SJSA1 (cell line): ENCODE measurements around the gene SLC66A3. TPM values are rescaled to one million over a fixed set of nuclear protein-coding genes. Genes with fewer than 3 reads are reported as not detected.
"Not testable (repeated sequence)": the region's sequence is repeated elsewhere in the genome, so short reads cannot be mapped to it uniquely, and the experiment has no call there.

ENCODE experiments used
- DNase-seq, 2 experiments: peaks; one replicate each; pipeline ENCODE4 v3.0.0-alpha.2; 2015 to 2020; ENCODE audit warnings: low spot score in 2 of 2, low read depth in 1 of 2
- H3K27ac ChIP-seq: fragments of 250-450 bp; sonication (Bioruptor Pico); 2 replicates; pipeline ENCODE4 v1.5.1; 2020; ENCODE audit warnings: mild to moderate bottlenecking, moderate library complexity
- H3K27me3 ChIP-seq: fragments of 250-450 bp; sonication (Bioruptor Pico); replicated peaks from 2 replicates; pipeline ENCODE4 v1.5.1; 2020; ENCODE audit warnings: mild to moderate bottlenecking, moderate library complexity
- H3K36me3 ChIP-seq: fragments of 250-450 bp; sonication (Bioruptor Pico); 2 replicates; pipeline ENCODE4 v1.5.1; 2020; ENCODE audit warnings: mild to moderate bottlenecking
- H3K4me1 ChIP-seq: fragments of 250-450 bp; sonication (Bioruptor Pico); replicated peaks from 2 replicates; pipeline ENCODE4 v1.6.1; 2021; ENCODE audit warnings: mild to moderate bottlenecking
- H3K4me3 ChIP-seq: fragments of 250-450 bp; sonication (Bioruptor Pico); 2 replicates; pipeline ENCODE4 v1.5.1; 2020; ENCODE audit warnings: mild to moderate bottlenecking
- H3K9me3 ChIP-seq: fragments of 250-450 bp; sonication (Bioruptor Pico); replicated peaks from 2 replicates; pipeline ENCODE4 v1.5.1; 2020; ENCODE audit warnings: mild to moderate bottlenecking
- total RNA-seq: library from RNA; depleted of rRNA; stranded (reverse); fragments of >200 nt; shearing (Covaris generic); gene quantifications from 2 replicates; pipeline ENCODE4 v1.2.3, GENCODE V29; 2014

The SLC66A3 gene
- total RNA-seq, 1 experiment from 2014 or later, result 35.7 TPM

DNA sequence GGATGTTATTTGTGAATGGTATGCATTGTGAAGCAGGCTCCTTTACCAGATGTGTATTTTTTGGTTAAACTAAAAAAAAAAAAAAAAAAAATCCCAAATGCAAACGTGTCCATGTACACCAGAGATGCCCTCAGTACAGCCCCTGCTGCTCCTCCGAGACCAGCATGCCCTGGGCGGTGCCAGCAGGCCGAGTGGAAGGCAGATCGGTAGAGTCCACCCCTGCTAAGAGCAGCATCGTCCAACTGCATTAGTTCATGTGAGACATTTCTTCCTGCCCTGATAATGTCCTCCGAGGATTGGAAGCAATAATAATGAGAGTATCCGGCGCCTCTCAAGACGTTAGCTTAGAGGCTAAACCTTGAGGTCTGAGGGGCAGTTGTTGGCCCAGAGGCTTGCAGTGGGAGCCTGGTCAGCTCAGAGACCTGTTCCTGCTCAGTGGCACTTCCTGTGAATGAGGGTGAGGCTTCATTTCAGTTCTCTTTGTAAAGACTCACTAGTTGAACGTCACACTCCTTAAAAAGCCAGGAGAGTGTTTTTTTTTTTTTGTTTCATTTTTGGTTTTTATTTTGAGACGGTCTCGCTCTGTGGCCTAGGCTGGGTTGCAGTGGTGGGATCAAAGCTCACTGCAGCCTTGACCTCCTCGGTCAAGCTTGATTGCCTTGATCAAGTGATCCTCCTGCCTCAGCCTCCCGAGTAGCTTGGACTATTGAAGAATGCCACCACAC is 5.6 kb downstream of the SLC66A3 start:
- Histone ChIP-seq H3K27ac (no peak overlapping the region), H3K27me3 (no peaks in the 10 kb centered on the region), H3K4me1 (peaks cover 4% of the 10 kb centered on the region), H3K4me3 (no peak overlapping the region), H3K36me3 (no peaks in the 10 kb centered on the region; the same call in 1 of the 2 replicates), H3K9me3 (no peaks in the 10 kb centered on the region)
- DNase-seq, result no peak

GRCh38 chr2:11161747-11162146 is 6.5 kb downstream of the SLC66A3 start:
- Histone ChIP-seq H3K27ac (no peak overlapping the region), H3K9me3 (no peaks in the 10 kb centered on the region), H3K4me3 (no peak overlapping the region), H3K27me3 (no peaks in the 10 kb centered on the region), H3K36me3 (no peaks in the 10 kb centered on the region; the same call in 1 of the 2 replicates), H3K4me1 (no peaks in the 10 kb centered on the region)
- no peak for DNase-seq

DNA sequence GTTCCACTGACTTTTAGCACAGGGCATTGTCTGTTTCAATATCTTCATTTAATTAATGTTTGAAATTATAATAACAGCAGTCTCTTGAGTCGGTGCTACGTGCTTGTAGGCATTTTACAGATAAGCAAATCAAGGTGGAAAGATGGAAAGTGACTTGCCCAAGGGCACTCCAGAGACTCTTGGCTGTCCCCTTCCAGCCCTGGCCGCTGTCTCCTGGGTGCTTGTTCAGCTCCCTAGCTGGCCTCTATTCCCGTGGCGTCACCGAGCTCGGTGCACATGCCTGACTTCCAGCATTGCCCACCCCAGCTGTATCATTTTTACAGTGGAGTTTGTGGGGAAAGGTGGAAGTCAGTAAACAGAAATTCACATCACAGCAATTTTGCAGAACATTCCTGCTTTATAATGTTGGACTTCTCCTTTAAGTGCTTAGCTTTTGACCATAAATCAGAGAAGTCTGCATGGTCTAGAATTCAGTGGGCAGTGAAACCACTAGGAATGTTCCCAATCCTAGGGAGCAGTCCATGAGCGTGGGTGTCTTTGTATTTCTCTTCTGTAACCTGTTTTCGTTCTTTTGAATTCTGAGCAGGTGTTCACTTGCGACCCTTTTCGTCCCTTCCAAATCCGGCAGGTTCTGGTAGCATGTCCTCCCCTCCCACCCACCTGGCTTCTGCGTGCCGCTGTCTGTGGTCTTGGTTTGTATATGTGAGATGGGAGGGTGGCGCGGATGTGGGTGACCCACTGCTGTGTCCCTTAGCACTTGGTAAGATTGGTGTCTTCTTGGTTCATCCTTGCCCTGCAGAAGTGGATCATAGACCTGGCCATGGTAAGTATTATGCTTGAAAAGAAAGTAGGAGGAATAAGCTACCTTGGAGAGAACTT is 8.4 kb downstream of the SLC66A3 start:
- no peak for DNase-seq
- H3K27ac ChIP-seq, result no peak overlapping the region
- H3K27me3 ChIP-seq, result no peaks in the 10 kb centered on the region

DNA sequence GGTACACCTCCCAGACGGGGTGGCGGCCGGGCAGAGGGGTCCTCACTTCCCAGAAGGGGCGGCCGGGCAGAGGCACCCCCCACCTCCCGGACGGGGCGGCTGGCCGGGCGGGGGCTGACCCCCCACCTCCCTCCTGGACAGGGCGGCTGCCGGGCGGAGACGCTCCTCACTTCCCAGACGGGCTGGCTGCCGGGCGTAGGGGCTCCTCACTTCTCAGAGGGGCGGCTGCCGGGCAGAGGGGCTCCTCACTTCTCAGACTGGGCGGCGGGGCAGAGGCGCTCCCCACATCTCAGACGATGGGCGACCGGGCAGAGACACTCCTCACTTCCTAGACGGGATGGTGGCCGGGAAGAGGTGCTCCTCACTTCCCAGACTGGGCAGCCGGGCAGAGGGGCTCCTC is 9.8 kb downstream of the SLC66A3 start:
- not testable (repeated sequence) for H3K9me3 ChIP-seq, H3K27ac ChIP-seq, H3K4me3 ChIP-seq, DNase-seq, H3K36me3 ChIP-seq, H3K27me3 ChIP-seq, H3K4me1 ChIP-seq

More for the DNA sequence above, 8.4 kb downstream of the SLC66A3 start:
- no peaks in the 10 kb centered on the region for H3K4me1 ChIP-seq
- H3K4me3 ChIP-seq, result no peak overlapping the region
- H3K9me3 ChIP-seq, result no peaks in the 10 kb centered on the region
- no peaks in the 10 kb centered on the region; the same call in 1 of the 2 replicates for H3K36me3 ChIP-seq

DNA sequence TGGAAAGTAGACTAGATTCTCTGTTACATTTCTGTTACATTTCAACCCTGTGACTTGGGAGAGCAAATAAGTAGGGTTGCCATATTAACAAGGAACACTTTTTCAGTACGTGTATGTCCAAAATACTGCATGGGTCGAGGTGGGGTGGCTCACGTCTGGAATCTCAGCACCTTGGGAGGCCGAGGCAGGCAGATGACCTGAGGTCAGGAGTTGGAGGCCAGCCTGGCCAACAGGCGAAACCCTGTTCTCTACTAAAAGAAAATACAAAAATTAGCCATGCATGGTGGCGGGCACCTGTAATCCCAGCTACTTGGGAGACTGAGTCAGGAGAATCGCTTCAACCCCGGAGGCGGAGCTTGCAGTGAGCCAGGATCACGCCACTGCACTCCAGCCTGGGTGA is 11.2 kb downstream of the SLC66A3 start:
- no peak overlapping the region for H3K4me3 ChIP-seq
- no peak for DNase-seq
- no peaks in the 10 kb centered on the region for H3K4me1 ChIP-seq
- H3K27me3 ChIP-seq, result no peaks in the 10 kb centered on the region
- H3K9me3 ChIP-seq, result no peaks in the 10 kb centered on the region
- H3K27ac ChIP-seq, result no peak overlapping the region
- no peaks in the 10 kb centered on the region; the same call in 1 of the 2 replicates for H3K36me3 ChIP-seq

DNA sequence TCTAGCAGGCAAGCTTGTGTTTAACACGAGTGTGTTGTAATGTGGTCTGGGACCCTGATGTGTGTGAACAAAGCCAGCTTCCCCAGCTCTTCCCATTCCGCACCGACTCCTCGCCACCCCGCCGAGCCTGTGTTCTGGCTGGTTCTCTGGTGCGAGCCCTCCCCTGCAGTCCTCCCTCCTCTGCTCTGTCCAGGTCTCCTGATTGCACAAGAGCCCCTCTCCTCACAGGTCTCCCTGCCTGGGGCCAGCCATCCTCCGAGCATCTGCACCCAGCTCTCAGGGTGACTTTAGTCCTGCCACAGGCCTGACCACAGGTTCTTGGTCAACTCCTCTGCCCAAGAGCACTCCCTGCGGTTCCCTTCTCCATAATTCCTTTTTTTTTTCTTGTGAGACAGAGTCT is 13.2 kb downstream of the SLC66A3 start:
- H3K27ac ChIP-seq, result no peak overlapping the region
- DNase-seq, result no peak
- 0 out of 2 replicates have a peak, but pooled peaks cover 4% of the 10 kb centered on the region for H3K4me1 ChIP-seq
- H3K9me3 ChIP-seq, result no peaks in the 10 kb centered on the region
- no peaks in the 10 kb centered on the region; the same call in 1 of the 2 replicates for H3K36me3 ChIP-seq
- no peak overlapping the region for H3K4me3 ChIP-seq
- H3K27me3 ChIP-seq, result no peaks in the 10 kb centered on the region

GRCh38 chr2:11169333-11169732 is 14.1 kb downstream of the SLC66A3 start:
- H3K27me3 ChIP-seq, result no peaks in the 10 kb centered on the region
- peaks cover 13% of the 10 kb centered on the region; the same call in 1 of the 2 replicates for H3K4me1 ChIP-seq
- no peaks in the 10 kb centered on the region for H3K36me3 ChIP-seq
- H3K27ac ChIP-seq, result no peak overlapping the region
- H3K4me3 ChIP-seq, result no peak overlapping the region
- H3K9me3 ChIP-seq, result no peaks in the 10 kb centered on the region
- DNase-seq, result no peak

GRCh38 chr2:11174222-11174621 is 19.0 kb downstream of the SLC66A3 start:
- H3K27ac ChIP-seq, result no peak overlapping the region
- no peak overlapping the region for H3K4me3 ChIP-seq
- H3K9me3 ChIP-seq, result no peaks in the 10 kb centered on the region
- DNase-seq, result no peak
- H3K4me1 ChIP-seq, result peaks cover 28% of the 10 kb centered on the region
- no peaks in the 10 kb centered on the region; the same call in none of the 2 replicates for H3K36me3 ChIP-seq
- H3K27me3 ChIP-seq, result no peaks in the 10 kb centered on the region

- H3K27ac ChIP-seq, result peak overlapping the region; percentile 57
- peak in 1 of 2 experiments; percentile 64 for DNase-seq
These were observed 20.1 kb downstream of the SLC66A3 start for GRCh38 chr2:11175293-11175795.

GRCh38 chr2:11177871-11178690 is 22.8 kb downstream of the SLC66A3 start:
- Histone ChIP-seq H3K27ac (no peak overlapping the region), H3K4me3 (no peak overlapping the region), H3K27me3 (no peaks in the 10 kb centered on the region), H3K36me3 (peaks cover 13% of the 10 kb centered on the region), H3K4me1 (peaks cover 28% of the 10 kb centered on the region), H3K9me3 (no peaks in the 10 kb centered on the region)
- DNase-seq, result no peak

More at GRCh38 chr2:11175293-11175795, 20.1 kb downstream of the SLC66A3 start:
- Histone ChIP-seq H3K9me3 (no peaks in the 10 kb centered on the region), H3K36me3 (peaks cover 3% of the 10 kb centered on the region), H3K27me3 (no peaks in the 10 kb centered on the region), H3K4me3 (no peak overlapping the region), H3K4me1 (peaks cover 28% of the 10 kb centered on the region)

GRCh38 chr2:11179196-11179595 is 23.9 kb downstream of the SLC66A3 start:
- DNase-seq, result no peak
- Histone ChIP-seq H3K36me3 (peaks cover 17% of the 10 kb centered on the region), H3K27ac (no peak overlapping the region)

DNA sequence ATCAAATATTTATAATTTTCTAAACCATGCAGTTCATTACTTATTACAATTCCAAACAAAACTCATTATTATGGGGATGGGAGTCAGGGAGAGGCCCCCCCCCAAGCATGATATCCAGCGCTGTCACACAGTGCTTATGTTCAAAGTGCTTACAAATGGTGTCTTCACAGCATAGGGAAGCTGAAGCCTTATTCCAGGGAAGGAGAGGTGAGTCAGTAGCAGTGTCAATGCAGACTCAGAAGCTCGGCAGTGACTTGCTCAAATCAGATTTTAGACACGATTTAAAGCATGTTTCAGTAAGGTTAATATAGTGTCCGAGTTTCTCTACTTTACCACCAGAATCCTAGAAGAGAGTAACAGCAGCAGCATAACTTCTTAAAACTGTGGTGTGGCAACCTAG is 24.6 kb downstream of the SLC66A3 start:
- no peak overlapping the region for H3K27ac ChIP-seq
- H3K9me3 ChIP-seq, result no peaks in the 10 kb centered on the region
- no peak overlapping the region for H3K4me3 ChIP-seq
- peaks cover 20% of the 10 kb centered on the region for H3K36me3 ChIP-seq
- H3K27me3 ChIP-seq, result no peaks in the 10 kb centered on the region
- peaks cover 14% of the 10 kb centered on the region for H3K4me1 ChIP-seq
- no peak for DNase-seq

More at GRCh38 chr2:11179196-11179595, 23.9 kb downstream of the SLC66A3 start:
- Histone ChIP-seq H3K27me3 (no peaks in the 10 kb centered on the region), H3K4me1 (peaks cover 17% of the 10 kb centered on the region), H3K4me3 (no peak overlapping the region), H3K9me3 (no peaks in the 10 kb centered on the region)

DNA sequence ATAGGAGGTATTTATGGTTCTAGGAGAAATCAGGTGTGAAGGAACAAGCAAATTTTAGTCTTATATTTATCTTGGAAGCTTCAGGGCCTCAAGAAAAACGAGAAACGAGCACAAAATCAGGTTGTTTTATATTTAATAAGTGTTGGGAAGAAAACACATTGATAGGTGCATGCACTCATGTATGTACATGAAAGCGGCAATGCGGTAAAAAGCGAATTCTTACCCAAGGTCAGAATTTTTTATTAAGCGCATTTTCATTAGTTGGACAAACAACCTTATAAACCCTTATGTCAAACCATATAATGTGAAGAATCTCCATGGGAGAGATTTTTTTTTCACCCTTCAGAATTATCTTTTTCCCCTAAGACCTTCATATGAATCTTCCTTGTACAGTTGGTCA is 25.4 kb downstream of the SLC66A3 start:
- Histone ChIP-seq H3K4me3 (no peak overlapping the region), H3K27ac (no peak overlapping the region), H3K4me1 (peaks cover 6% of the 10 kb centered on the region), H3K9me3 (no peaks in the 10 kb centered on the region), H3K36me3 (peaks cover 25% of the 10 kb centered on the region), H3K27me3 (no peaks in the 10 kb centered on the region)
- DNase-seq, result no peak
